Fibroblast of skin of abdomen (primary cell): ENCODE data around the gene CACNA1B.
"Not testable (repeated sequence)": the region's sequence is repeated elsewhere in the genome, so short reads cannot be mapped to it uniquely, and the experiment has no call there.

Experiments
- DNase-seq: peaks from one replicate; pipeline ENCODE4 v3.0.0-alpha.2; 2013

Gene CACNA1B

GRCh38 chr9:138077126-138077525 lies 199.5 kb downstream of the CACNA1B start:
- DNase-seq, result no peak

DNA sequence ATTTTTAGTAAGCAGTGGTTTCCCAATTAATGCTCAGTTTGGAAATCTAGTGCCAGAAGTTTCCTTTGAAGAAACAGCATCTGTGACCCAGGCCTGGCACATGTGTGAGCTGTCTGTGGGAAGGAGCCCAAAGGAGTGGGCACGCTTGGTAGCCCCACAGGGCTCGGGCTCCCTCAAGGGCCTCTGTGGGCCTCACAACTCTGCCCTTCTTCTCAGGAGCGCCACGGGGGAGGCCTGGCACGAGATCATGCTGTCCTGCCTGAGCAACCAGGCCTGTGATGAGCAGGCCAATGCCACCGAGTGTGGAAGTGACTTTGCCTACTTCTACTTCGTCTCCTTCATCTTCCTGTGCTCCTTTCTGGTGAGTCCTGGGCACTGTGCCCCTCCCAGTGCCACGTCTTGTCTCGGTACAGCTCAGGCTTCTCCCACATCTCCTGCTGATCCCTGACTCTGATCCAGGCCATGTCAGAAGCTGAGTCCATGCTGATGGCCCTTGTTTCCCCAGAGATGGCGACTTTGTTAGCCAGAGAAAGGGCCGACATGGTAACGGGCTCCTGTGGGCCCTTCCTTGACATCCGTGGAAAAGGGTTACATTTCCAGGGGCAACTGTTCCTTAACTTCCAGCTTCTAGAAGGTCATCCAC lies 200.4 kb downstream of the CACNA1B start:
- no peak for DNase-seq

- DNase-seq, result no peak
Measured at GRCh38 chr9:138078846-138079245, 201.3 kb downstream of the CACNA1B start.

GRCh38 chr9:138080979-138081378 lies 203.4 kb downstream of the CACNA1B start:
- no peak for DNase-seq

GRCh38 chr9:138082918-138083636 lies 205.5 kb downstream of the CACNA1B start:
- DNase-seq, result no peak

- DNase-seq, result no peak
Measured at GRCh38 chr9:138083873-138084272, 206.3 kb downstream of the CACNA1B start.

- no peak for DNase-seq
Measured at GRCh38 chr9:138085568-138085967, 208.0 kb downstream of the CACNA1B start.

GRCh38 chr9:138092057-138092456 lies 214.5 kb downstream of the CACNA1B start:
- not testable (repeated sequence) for DNase-seq

- no peak for DNase-seq
Measured at GRCh38 chr9:138094028-138094427, 216.4 kb downstream of the CACNA1B start.

DNA sequence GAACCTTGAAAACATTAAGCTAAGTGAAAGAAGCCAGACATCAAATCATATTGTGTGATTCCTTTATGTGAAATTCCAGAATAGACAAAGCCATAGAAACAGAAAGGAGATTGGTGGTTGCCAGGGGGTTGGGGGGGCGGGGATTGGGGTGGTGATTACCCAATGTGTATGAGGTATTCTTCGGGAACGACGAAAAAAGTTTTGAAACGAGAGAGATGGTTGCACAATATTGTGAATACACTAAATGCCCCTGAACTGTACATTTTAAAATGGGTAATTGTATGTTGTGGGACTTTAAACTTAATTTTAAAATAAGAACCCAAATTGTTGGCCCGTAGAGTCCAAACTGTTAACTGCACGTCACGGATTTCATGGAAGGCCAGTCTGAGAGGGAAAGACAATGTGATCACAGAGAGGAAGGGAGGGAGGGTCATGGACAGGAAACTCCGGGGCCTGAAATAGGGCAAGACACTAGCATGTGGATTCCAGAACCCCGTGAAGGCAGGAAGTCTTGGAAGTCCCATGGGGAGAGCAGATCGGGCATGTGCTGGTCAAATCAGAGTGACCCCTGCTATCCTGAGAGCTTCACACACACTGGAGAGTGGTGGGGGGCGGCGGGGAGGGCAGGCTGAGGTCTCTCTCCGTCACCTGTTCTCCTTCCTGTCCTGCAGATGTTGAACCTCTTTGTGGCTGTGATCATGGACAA lies 218.4 kb downstream of the CACNA1B start:
- no peak for DNase-seq

DNA sequence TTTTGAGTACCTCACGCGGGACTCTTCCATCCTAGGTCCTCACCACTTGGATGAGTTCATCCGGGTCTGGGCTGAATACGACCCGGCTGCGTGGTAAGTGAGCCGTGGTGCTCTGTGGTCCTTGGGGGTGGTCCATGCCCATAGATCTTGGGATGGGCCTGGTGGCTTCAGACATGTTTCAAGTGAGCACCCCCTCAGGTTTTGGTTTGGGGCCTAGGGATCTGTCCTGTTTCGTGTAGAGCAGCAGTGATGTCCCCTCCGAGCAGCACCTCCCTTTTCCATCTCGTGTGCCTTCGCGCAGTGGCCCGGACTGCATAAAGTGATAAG lies 218.9 kb downstream of the CACNA1B start:
- DNase-seq, result no peak

DNA sequence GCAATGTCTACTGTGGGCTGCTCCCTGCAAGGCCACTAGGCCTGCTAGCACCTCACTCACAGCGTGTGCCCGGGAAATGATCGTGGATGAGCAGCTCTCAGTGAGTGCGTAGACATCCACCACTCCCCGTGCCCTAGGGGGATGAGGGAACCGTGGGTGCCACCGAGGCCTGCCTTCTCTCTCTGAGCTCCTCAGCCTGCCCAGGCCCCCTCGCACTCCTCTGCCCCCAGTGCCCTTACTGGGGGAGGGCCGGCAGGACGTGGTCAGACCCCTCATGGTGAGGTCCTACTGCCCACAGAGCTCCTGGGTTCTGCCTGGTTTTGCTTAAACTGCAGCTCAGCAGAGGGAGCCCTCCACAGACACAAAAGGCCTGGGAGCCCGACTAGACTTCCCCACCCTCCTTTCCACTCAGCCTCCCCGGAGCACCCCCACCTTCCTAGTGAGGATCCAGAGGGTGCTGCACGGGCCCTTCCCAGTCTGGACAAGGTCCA lies 220.0 kb downstream of the CACNA1B start:
- DNase-seq, result no peak

DNA sequence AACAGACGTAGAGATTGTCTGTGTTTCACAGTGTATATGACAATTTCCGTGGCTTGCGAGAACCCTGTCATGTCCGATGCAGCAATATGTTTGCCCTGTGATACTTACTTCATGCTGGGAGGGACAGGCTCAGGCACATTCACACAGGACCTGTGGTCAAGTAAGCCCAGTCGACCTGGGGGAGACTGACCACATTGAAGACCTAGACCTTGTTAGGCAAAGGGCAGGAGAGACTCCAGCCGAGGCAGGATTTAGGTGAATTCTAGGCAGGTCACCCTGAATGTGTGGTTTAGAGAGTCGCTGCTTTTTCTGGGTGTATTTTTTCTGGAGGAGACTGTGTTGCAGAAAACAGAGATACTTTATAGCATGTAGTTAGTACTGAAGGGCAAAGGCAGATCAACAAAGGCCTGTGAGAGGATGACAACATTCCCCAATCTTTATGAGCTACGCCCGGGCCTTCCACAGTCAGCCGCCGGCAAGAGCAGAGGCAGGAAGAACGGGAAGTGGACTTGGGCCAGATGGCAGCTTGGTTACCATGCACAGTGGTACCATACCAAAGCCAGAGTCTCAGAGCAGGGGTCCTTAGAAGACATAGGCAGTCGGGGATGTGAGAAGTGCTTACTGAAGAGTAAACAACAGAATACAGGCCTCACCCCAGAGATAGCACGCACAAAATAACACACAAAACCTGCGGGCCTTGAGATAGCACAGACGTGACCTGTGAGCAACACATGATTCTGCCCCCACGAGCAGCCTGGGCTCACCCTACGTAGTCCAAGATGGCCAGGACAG lies 220.7 kb downstream of the CACNA1B start:
- no peak for DNase-seq

DNA sequence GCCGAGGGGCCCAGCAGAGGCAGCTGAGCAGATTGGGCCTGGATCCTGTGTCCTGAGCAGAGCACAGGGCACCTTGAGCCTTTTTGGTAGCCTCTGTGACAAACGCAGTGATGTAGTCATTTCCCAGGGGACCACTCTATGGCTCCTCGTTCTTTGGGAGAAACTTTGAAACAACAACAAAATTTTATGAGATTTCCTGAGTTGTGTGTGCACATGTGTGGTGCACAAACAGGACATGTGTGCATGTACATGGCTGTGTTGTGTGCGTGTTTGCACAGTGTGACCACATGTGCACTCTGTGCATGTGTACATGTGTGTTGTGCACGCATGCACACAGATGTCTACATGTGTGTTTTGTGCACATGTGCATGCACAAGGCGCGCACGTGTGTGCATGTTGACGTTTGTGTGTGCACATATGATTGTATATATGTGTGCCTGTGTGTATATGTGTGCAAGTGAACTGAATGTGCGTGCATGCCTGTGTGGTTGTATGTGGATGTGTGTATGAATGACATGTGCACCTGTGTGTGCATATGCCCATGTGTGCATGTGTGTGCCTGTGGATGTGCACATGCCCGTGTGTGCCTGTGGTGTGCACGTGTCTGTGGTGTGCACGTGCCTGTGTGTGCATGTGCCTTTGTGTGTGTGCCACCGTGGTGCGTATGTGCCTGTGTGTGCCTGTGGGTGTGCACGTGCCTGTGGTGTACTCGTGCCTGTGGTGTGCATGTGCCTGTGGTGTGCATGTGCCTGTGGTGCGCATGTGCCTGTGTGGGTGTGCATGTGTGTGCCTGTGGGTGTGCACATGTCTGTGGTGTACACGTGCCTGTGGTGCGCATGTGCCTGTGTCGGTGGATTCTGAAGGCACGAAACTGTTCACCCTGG lies 221.6 kb downstream of the CACNA1B start:
- no peak for DNase-seq

DNA sequence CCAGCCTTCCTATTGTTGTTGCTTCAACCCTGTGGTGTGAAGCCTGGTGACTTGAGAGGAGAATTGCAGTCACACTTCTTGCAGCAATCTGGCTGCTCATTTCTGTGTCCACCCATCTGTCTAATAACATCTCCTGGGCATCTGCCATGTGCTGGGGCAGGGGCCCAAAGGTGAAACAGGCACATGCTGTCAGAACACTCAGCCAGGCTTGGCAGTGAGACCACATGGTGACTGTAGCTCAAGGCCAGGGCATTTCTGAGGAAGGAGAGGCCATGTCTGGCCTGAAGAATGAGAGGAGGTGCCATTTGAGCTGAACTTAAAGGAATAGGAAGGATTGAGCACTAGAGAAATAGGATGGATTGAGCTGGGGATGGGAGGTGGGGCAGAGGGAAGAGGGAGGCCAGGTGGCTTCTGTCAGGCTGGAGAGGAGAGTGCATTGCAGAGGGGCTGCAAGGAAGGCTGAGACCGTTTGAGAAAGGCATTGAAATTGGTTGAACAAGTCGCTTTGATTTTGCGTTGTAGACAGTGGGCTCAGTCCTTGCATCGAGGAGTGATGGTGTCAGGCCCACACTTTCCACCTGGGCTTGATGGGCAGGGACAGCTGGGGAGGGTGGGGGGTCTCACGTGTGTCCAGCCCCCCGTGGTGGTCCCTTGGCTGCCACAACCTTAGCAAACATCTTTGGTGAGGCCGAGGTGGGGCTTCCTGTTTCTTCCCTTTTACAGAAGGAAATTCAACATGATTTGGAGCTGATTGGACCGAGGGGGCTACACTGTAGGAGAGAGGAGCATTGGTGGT lies 222.4 kb downstream of the CACNA1B start:
- DNase-seq, result no peak

DNA sequence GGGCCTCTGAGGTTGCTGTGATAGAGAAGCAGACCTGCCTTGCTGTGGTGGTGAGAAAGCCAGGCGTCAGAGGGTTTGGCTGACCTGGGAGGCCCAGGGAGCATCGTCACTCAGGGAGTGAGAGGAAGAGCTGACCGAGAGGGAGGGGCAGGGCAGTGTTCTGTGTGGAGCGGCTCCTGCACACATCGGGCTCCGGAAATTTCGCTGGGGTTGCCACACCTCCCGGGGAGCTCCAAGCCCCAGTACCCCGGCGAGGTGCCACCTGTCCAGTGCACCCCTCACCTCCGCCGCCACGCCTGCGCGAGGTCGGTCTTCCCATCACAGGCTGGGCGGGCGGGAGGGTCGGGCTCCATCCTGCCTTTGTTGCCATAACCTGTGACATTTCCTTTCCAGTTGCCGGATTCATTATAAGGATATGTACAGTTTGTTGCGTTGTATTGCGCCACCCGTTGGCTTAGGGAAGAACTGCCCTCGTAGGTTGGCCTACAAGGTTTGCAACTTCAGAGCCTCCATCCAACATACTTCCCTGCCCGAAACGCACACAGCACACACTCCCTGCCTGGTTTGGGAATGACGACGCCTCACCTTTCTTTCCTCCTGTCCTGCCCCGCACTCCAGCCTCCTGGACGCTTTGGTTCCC lies 223.2 kb downstream of the CACNA1B start:
- no peak for DNase-seq

DNA sequence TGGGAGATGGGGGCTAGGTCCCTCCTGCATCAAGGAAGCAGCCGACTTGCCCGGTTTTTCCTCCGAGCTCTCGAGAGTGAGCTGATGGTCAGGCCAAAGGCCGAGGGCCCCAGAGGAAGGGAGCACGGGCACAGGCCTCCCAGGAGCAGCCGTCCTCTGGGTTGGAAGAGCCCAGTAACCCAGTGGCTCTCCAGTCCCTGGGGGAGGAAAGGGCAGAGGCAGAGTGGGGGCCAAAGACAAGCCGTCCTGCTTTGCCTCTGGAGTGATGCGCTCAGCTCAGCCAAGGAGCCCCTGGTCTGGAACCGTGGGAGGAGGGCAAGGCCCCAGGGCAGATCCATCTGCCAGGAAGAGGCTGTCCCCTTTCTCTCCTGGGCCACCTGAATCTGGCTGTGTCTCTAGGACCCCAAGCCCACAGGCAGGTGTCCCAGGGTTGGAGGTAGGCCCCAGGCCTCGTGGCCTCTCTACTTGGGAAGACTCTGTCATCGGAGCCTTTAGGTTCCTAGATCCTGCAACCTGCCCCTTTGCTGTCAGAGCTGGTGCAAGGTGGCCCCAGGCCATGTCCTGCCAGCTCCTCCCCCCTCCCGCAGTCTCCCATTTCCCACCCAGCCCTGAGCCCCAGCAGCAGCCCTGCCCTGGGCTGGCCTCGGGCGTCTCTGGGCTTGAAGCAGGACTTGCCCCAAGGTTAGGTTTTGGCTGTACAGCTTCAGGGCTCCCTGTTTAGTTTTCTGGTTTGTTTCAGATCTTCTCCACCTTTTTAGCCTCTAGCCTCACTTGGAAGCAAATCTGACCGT lies 224.1 kb downstream of the CACNA1B start:
- DNase-seq, result no peak

DNA sequence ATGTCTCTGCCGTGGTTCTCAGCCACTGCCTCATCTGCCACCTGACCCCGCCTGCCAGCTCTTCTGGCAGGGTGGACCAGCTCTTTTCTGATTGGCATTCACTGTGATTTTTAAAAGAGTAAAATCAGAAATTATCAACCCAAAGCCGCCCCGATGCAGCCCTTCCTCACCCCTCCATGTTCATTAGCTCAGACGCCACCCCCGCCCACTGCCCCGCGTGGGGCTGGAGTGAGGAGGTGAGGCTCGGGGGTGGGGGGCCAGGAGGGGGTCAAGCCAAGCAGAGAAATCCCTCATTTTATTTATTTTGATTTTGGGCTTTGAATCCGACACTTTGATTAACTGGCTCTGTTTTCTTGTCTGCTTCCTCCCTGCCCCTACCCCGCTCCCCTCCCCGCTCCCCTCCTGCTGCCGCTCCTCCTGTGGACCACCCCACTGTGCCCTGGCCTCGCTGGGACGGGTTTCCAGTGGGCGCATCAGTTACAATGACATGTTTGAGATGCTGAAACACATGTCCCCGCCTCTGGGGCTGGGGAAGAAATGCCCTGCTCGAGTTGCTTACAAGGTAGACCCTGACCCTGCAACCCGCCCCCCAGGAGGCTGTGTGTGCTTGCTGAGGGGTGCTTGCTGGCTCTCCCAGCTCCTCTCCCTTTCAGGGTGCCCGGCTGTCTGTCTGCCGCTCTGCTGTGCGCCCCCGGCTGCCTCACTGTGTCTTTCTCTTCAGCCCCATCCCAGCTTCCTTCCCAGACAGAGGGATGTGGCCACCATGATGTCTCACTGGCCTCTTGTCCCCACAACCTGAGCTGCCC lies 224.9 kb downstream of the CACNA1B start:
- DNase-seq, result no peak
